ENCODE data around the gene GP1BB.

DNA sequence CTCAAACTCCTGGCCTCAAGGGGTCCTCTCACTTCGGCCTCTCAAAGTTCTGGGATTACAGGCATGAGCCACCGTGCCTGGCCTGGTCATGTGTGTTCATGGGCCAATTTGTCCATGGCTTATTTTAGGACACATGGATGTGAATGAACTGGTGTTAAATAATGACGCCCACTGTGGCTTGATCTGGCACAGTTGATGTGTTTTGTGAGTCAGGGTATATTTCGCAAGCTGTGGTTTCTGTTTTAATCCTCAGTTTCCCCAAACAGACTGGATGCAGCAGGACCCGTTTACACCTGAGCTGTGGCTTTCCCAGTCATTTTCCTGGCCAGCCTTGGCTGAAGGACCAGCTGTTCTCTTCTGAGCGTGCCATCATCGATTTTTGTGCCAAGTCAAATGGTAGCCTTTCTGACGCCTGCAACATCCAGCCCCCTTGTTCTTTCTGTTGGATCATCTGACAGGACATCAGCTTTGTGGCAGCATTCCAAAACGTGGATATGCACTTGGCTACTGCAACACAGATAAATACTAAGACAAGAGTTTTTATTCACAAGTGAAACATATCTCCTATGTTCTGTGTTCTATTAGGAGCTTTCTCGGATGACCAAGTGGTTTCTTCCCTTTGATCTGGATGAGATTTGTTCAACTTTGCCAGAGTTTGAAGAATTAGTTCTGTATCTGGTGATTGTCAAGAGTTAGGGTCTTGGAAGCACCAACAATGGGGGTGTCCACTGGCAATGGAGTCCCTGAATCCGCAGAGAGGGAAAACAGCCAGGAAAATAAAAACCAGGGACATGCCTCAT, 49.0 kb upstream of the GP1BB start:
- TF ChIP-seq, protein P1, sequence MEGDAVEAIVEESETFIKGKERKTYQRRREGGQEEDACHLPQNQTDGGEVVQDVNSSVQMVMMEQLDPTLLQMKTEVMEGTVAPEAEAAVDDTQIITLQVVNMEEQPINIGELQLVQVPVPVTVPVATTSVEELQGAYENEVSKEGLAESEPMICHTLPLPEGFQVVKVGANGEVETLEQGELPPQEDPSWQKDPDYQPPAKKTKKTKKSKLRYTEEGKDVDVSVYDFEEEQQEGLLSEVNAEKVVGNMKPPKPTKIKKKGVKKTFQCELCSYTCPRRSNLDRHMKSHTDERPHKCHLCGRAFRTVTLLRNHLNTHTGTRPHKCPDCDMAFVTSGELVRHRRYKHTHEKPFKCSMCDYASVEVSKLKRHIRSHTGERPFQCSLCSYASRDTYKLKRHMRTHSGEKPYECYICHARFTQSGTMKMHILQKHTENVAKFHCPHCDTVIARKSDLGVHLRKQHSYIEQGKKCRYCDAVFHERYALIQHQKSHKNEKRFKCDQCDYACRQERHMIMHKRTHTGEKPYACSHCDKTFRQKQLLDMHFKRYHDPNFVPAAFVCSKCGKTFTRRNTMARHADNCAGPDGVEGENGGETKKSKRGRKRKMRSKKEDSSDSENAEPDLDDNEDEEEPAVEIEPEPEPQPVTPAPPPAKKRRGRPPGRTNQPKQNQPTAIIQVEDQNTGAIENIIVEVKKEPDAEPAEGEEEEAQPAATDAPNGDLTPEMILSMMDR (IDR thresholded peaks at IDR 0.05; ENCODE audit: extremely low read depth in 1 of 2, insufficient read depth in 1 of 2, low read depth in 1 of 2, low read length in 2 of 2): no peak
- TF ChIP-seq EZH2 (IDR thresholded peaks at IDR 0.05; ENCODE audit: borderline replicate concordance, low read depth, low read length, severe bottlenecking): no peak
- TF ChIP-seq POLR2AphosphoS5 (IDR thresholded peaks at IDR 0.05; ENCODE audit: insufficient read depth, low read depth, low read length): no peak
- no peak for TF ChIP-seq POLR2A (IDR thresholded peaks at IDR 0.05; ENCODE audit: low read depth, low read length)

All from endothelial cell of umbilical vein (primary cell).